ENCODE results near the gene CHD6.

Gene CHD6

GRCh38 chr20:41376349-41376748 lies 241.8 kb downstream of the CHD6 start:
- ATAC-seq: no peak
- TF ChIP-seq ARNTL (CRISPR knock-in tag; IDR thresholded peaks at IDR 0.05; ENCODE audit: borderline replicate concordance, low read depth) (no peak), TOX (CRISPR knock-in tag; IDR thresholded peaks at IDR 0.05; ENCODE audit: borderline replicate concordance) (no peak), ZFP3 (CRISPR knock-in tag; IDR thresholded peaks at IDR 0.05) (no peak), BACH2 (CRISPR knock-in tag; IDR thresholded peaks at IDR 0.05; ENCODE audit: borderline replicate concordance) (no peak), ZC3H10 (CRISPR knock-in tag; IDR thresholded peaks at IDR 0.05) (no peak), CSRNP3 (CRISPR knock-in tag; IDR thresholded peaks at IDR 0.05) (no peak), TCF4 (CRISPR knock-in tag; IDR thresholded peaks at IDR 0.05; ENCODE audit: borderline replicate concordance) (no peak), GLIS3 (CRISPR knock-in tag; IDR thresholded peaks at IDR 0.05) (no peak), ESRRG (CRISPR knock-in tag; IDR thresholded peaks at IDR 0.05) (no peak), PATZ1 (CRISPR knock-in tag; IDR thresholded peaks at IDR 0.05; ENCODE audit: borderline replicate concordance) (no peak), CSDC2 (CRISPR knock-in tag; IDR thresholded peaks at IDR 0.05) (no peak), CREB5 (CRISPR knock-in tag; IDR thresholded peaks at IDR 0.05; ENCODE audit: low read depth) (no peak), ZFP30 (CRISPR knock-in tag; IDR thresholded peaks at IDR 0.05) (no peak), OSR1 (CRISPR knock-in tag; IDR thresholded peaks at IDR 0.05) (no peak), PPARA (CRISPR knock-in tag; IDR thresholded peaks at IDR 0.05; ENCODE audit: borderline replicate concordance) (no peak), ISL1 (CRISPR knock-in tag; IDR thresholded peaks at IDR 0.05) (no peak)

DNA sequence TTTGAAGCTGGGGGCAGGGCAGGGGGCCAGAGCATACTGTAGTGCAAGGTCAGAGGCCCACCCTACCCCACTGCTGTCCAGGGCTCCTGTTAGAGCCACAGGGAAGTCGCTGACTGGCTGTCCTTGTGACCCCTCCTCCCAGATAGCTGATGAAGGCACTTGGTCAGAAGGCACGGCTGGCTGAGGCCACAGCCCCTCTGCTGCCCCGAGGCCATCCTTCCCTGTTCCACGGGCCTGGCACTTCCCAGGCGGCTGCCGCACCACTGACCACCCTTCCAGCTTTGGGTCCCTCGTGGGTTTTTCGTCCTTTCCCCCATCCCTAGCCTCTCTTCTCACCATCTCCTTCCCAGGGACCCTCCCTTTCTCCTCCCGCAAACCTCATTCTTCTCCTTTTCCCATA lies 242.3 kb downstream of the CHD6 start:
- TF ChIP-seq RARB (CRISPR knock-in tag; IDR thresholded peaks at IDR 0.05) (no peak), ZNF70 (CRISPR knock-in tag; IDR thresholded peaks at IDR 0.05) (no peak), ZNF565 (CRISPR knock-in tag; conservative IDR thresholded peaks at IDR 0.05; ENCODE audit: low read depth) (no peak), TSHZ2 (CRISPR knock-in tag; IDR thresholded peaks at IDR 0.05) (no peak), GLIS3 (CRISPR knock-in tag; IDR thresholded peaks at IDR 0.05) (no peak), ZC3H10 (CRISPR knock-in tag; IDR thresholded peaks at IDR 0.05) (no peak), CREB5 (CRISPR knock-in tag; IDR thresholded peaks at IDR 0.05; ENCODE audit: low read depth) (no peak), ARNTL (CRISPR knock-in tag; IDR thresholded peaks at IDR 0.05; ENCODE audit: borderline replicate concordance, low read depth) (no peak), TOX (CRISPR knock-in tag; IDR thresholded peaks at IDR 0.05; ENCODE audit: borderline replicate concordance) (no peak), BACH2 (CRISPR knock-in tag; IDR thresholded peaks at IDR 0.05; ENCODE audit: borderline replicate concordance) (no peak), ESRRG (CRISPR knock-in tag; IDR thresholded peaks at IDR 0.05) (no peak), ISL1 (CRISPR knock-in tag; IDR thresholded peaks at IDR 0.05) (no peak), POU6F1 (CRISPR knock-in tag; IDR thresholded peaks at IDR 0.05; ENCODE audit: borderline replicate concordance, low read depth) (no peak), SNAI2 (CRISPR knock-in tag; IDR thresholded peaks at IDR 0.05) (no peak), CSDC2 (CRISPR knock-in tag; IDR thresholded peaks at IDR 0.05) (no peak), PATZ1 (CRISPR knock-in tag; IDR thresholded peaks at IDR 0.05; ENCODE audit: borderline replicate concordance) (no peak), ZFP30 (CRISPR knock-in tag; IDR thresholded peaks at IDR 0.05) (no peak), CSRNP3 (CRISPR knock-in tag; IDR thresholded peaks at IDR 0.05) (no peak), PPARA (CRISPR knock-in tag; IDR thresholded peaks at IDR 0.05; ENCODE audit: borderline replicate concordance) (no peak)
- ATAC-seq: no peak
